HepG2 (cell line): Measurements from ENCODE around the gene NEDD8. TPM values are rescaled to one million over a fixed set of nuclear protein-coding genes. Genes with fewer than 3 reads are reported as not detected.
A peak's percentile ranks its signal among the peaks of the same experiment; 100 is the strongest.

Experiments used
- ATAC-seq: fragments of 200-7000 bp; cut with Tn5 transposase; 3 replicates; pipeline ENCODE4 v1.9.1; 2020; ENCODE audit warnings: mild to moderate bottlenecking, moderate library complexity
- BruUV-seq: library from RNA; stranded (reverse); fragments of 400-500 nt; replicated peaks from 2 replicates; lab custom pipeline; 2021; lab: Mats Ljungman, UMichigan
- CTCF ChIA-PET: fragments of 300-600 bp; formaldehyde crosslinking; extraction: SDS; loops from one replicate; lab custom pipeline; 2021; ENCODE audit warnings: low total read pairs, inconsistent platforms, low intra/inter-chr PET ratio; lab: Yijun Ruan, JAX
- POLR2A ChIA-PET: fragments of 350-600 bp; sonication (Branson Sonifier 250); formaldehyde crosslinking; loops from one replicate; lab custom pipeline; 2020; ENCODE audit warnings: antibody characterized with exemption, inconsistent platforms; lab: Yijun Ruan, JAX
- DNase-seq: peaks from one replicate; pipeline ENCODE4 v3.0.0-alpha.2; 2015; ENCODE audit warnings: low spot score
- FAIRE-seq: peaks from 3 replicates; lab custom pipeline; 2011; peaks lifted over from hg19 to GRCh38; lab: Jason Lieb, UNC
- H2AFZ ChIP-seq: one replicate; pipeline ENCODE4 v1.6.1; 2011; ENCODE audit warnings: low read length, inconsistent platforms
- H3K27ac ChIP-seq: fragments of 300-600 bp; 3 replicates; pipeline ENCODE4 v1.8.0; 2011; ENCODE audit warnings: mixed run types, mild to moderate bottlenecking, mixed read lengths, low read length, inconsistent platforms; ENCODE audit not compliant: insufficient read depth; ENCODE audit errors: extremely low read length
- H3K27me3 ChIP-seq, 2 experiments: fragments of 200-600 bp in 1 of 2; 2 replicates in 1 of 2; 3 replicates in 1 of 2; pipeline versions ENCODE4 v1.6.0 to v1.8.0; 2011; ENCODE audit warnings: low read length in 2 of 2, mild to moderate bottlenecking in 2 of 2, moderate library complexity in 2 of 2, inconsistent platforms in 1 of 2; ENCODE audit not compliant: insufficient read depth in 2 of 2, control insufficient read depth in 1 of 2
- H3K36me3 ChIP-seq, 2 experiments: fragments of 200-600 bp in 1 of 2; replicated peaks in 1 of 2; 2 replicates in 1 of 2; 3 replicates in 1 of 2; pipeline versions ENCODE4 v1.5.1 to v1.8.0; 2011; ENCODE audit warnings: low read length in 2 of 2, inconsistent platforms in 1 of 2; ENCODE audit not compliant: insufficient read depth in 2 of 2, control insufficient read depth in 1 of 2
- H3K4me1 ChIP-seq: 2 replicates; pipeline ENCODE4 v1.5.1; 2012; ENCODE audit warnings: low read length, inconsistent platforms; ENCODE audit not compliant: insufficient read depth
- H3K4me2 ChIP-seq: 2 replicates; pipeline ENCODE4 v1.6.0; 2011; ENCODE audit warnings: low read depth, low read length, inconsistent platforms
- H3K4me3 ChIP-seq, 3 experiments: fragments of 200-600 bp in 1 of 3; sonication (generic), shearing (Covaris generic) in 1 of 3; replicated peaks in 1 of 3; 2 replicates each; pipeline ENCODE4 v1.5.1; 2011 to 2016; ENCODE audit warnings: low read length in 3 of 3, inconsistent platforms in 2 of 3, low read depth in 2 of 3, mild to moderate bottlenecking in 2 of 3, control low read depth in 1 of 3, mixed read lengths in 1 of 3; ENCODE audit not compliant: insufficient read depth in 1 of 3
- H3K79me2 ChIP-seq: one replicate; pipeline ENCODE4 v1.6.1; 2011; ENCODE audit warnings: low read length, inconsistent platforms; ENCODE audit not compliant: insufficient read depth
- H3K9ac ChIP-seq: 2 replicates; pipeline ENCODE4 v1.6.0; 2011; ENCODE audit warnings: mild to moderate bottlenecking, low read depth, low read length, inconsistent platforms; ENCODE audit not compliant: insufficient read depth
- H3K9me3 ChIP-seq: 2 replicates; pipeline ENCODE4 v1.5.1; 2012; ENCODE audit warnings: mild to moderate bottlenecking, low read length
- H4K20me1 ChIP-seq: 2 replicates; pipeline ENCODE4 v1.6.0; 2011; ENCODE audit warnings: inconsistent platforms, mild to moderate bottlenecking, low read length, moderate library complexity; ENCODE audit not compliant: insufficient read depth
- CREM ChIP-seq, 2 experiments: sonication (generic) in 1 of 2; formaldehyde crosslinking in 1 of 2; IDR thresholded peaks; 2 replicates each; pipeline versions ENCODE4 v1.4.0 to v1.6.1; 2016 to 2020; ENCODE audit warnings: antibody characterized with exemption in 1 of 2, mild to moderate bottlenecking in 1 of 2, missing genetic modification reagents in 1 of 2
- HCFC1 ChIP-seq: fragments of 150-350 bp; IDR thresholded peaks from 2 replicates; pipeline ENCODE4 v1.6.1; 2014; ENCODE audit warnings: low read depth, low read length
- KLF6 ChIP-seq: IDR thresholded peaks from 2 replicates; pipeline ENCODE4 v1.8.0; 2016; ENCODE audit warnings: missing biosample characterization, missing genetic modification reagents
- ZNF839 ChIP-seq: sonication (generic); formaldehyde crosslinking; IDR thresholded peaks from 2 replicates; pipeline ENCODE4 v1.4.0; 2020; ENCODE audit warnings: missing genetic modification reagents, mild to moderate bottlenecking, borderline replicate concordance
- WGBS: methylation state at CpG from one replicate; pipeline ENCODE4 v1.1.6; 2017; ENCODE audit warnings: low lambda C conversion rate; 5-methylcytosine and 5-hydroxymethylcytosine counted together
- in situ Hi-C: cut with HindIII; loops from 2 replicates; pipeline ENCODE4 v1.10.0; 2017; ENCODE audit warnings: low pct_unique_long_range_greater_than_20kb; ENCODE audit not compliant: extremely low pct_ligation_motif_present
- intact Hi-C: fragments of 100-400 bp; cut with micrococcal nuclease; formaldehyde crosslinking; loops from one replicate; pipeline ENCODE4 v1.10.0; 2022; ENCODE audit not compliant: unreplicated experiment
- polyA plus RNA-seq, 8 experiments: library from polyadenylated mRNA; depleted of rRNA in 3 of 8; stranded (reverse) in 7 of 8; unstranded in 1 of 8; fragments of >200 nt; fragmentation: Illumina TruSeq in 4 of 8; extraction: Trizol in 4 of 8; gene quantifications; 2 replicates each; pipeline versions ENCODE4 v1.2.1 to v1.2.3, GENCODE V29; 2011 to 2016; ENCODE audit warnings: low read depth in 4 of 8, missing spikeins in 1 of 8, mixed read lengths in 1 of 8; ENCODE audit not compliant: insufficient read depth in 1 of 8
- total RNA-seq, 5 experiments: library from RNA; depleted of rRNA; stranded (reverse); fragments of >200 nt; fragmentation: Illumina TruSeq; extraction: Trizol; gene quantifications; 2 replicates each; pipeline ENCODE4 v1.2.3, GENCODE V29; 2016; ENCODE audit warnings: low read depth in 1 of 5
- TF ChIP-seq, protein P1 (sequence below): sonication (generic); formaldehyde crosslinking; IDR thresholded peaks from 2 replicates; pipeline ENCODE4 v1.8.0; 2022; ENCODE audit warnings: mild to moderate bottlenecking, missing genetic modification reagents, moderate library complexity
- TF ChIP-seq, protein P2 (sequence below): sonication (generic); formaldehyde crosslinking; IDR thresholded peaks from 2 replicates; pipeline ENCODE4 v1.4.0; 2020; ENCODE audit warnings: missing genetic modification reagents
- TF ChIP-seq, protein P3 (sequence below): sonication (generic); formaldehyde crosslinking; IDR thresholded peaks from 2 replicates; pipeline ENCODE4 v1.5.0; 2020; ENCODE audit warnings: mild to moderate bottlenecking, missing genetic modification reagents, borderline replicate concordance
- TF ChIP-seq, protein P4 (sequence below): sonication (generic); formaldehyde crosslinking; IDR thresholded peaks from 2 replicates; pipeline ENCODE4 v1.4.0; 2020; ENCODE audit warnings: missing genetic modification reagents

NEDD8 gene
- total and polyA plus RNA-seq, 2 of the 13 experiments (the other 11 are each of a cell fraction or from before 2014, with no cell fraction given) = 535 to 713 TPM

DNA sequence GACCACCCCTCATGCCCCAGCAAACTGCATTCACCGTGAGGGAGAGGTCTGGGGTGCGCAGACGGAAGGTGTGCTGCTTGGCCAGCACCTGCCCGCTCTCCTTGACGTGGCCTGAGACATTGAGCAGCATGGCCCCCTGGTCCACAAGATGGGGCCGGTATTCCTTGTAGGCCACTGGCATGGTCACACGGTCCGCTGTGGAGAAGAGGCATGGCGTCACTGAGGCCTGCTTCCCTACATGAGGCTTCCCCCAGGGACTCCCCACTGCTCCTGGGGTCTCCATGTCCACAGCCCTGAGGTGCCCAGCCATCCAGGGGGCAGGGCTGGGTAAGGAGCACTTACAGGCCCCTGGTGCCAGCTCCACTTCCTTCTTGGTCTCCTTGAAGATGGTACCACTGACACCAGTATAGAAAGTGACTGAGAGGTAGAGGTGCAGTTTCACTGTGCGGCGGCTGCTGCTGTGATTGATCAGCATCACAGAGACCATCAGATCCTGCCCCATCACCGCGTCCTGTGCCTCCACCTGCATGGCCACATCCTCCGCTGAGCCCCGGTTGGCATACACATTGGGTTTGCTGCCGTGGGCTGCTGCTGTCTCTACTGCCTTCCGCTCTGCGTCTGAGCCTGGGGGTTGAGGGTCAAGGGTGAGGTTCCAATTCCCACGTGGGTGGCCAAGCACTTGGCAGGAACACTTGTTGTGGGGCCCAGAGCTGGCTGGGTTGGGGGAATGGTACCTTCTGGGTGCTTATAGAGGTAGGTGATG, 22.6 kb upstream of the NEDD8 start (continued):
- no peak for TF ChIP-seq ZNF839
- TF ChIP-seq, protein P1, sequence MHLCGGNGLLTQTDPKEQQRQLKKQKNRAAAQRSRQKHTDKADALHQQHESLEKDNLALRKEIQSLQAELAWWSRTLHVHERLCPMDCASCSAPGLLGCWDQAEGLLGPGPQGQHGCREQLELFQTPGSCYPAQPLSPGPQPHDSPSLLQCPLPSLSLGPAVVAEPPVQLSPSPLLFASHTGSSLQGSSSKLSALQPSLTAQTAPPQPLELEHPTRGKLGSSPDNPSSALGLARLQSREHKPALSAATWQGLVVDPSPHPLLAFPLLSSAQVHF = 0 out of 2 replicates have a peak, but pooled peaks have one; percentile 42

DNA sequence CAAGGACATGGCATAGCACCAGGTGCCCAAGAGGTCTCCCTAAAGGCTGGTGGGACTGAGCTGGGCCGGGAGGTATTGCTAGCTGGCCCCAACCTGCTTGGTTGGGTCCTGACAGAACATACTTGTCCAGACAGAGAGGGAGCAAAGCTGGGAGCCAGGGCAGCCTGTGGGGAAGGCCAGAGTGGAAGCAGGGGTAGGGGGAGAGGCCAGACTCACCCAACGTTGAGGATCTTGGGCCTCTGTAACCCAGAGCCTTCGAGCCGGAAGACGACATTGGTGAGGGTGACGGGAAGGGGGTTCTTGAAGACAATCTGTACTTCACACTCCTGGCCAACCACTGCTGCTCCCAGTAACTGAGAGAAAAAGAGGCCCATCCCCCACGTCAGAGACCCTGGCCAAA, 21.8 kb upstream of the NEDD8 start:
- no peak overlapping the region for H3K9ac ChIP-seq
- no peak for ATAC-seq
- H2AFZ ChIP-seq = no peak overlapping the region
- TF ChIP-seq, protein P2, sequence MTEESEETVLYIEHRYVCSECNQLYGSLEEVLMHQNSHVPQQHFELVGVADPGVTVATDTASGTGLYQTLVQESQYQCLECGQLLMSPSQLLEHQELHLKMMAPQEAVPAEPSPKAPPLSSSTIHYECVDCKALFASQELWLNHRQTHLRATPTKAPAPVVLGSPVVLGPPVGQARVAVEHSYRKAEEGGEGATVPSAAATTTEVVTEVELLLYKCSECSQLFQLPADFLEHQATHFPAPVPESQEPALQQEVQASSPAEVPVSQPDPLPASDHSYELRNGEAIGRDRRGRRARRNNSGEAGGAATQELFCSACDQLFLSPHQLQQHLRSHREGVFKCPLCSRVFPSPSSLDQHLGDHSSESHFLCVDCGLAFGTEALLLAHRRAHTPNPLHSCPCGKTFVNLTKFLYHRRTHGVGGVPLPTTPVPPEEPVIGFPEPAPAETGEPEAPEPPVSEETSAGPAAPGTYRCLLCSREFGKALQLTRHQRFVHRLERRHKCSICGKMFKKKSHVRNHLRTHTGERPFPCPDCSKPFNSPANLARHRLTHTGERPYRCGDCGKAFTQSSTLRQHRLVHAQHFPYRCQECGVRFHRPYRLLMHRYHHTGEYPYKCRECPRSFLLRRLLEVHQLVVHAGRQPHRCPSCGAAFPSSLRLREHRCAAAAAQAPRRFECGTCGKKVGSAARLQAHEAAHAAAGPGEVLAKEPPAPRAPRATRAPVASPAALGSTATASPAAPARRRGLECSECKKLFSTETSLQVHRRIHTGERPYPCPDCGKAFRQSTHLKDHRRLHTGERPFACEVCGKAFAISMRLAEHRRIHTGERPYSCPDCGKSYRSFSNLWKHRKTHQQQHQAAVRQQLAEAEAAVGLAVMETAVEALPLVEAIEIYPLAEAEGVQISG = peak; percentile 18; the same call in 1 of the 2 replicates
- TF ChIP-seq, protein P3, sequence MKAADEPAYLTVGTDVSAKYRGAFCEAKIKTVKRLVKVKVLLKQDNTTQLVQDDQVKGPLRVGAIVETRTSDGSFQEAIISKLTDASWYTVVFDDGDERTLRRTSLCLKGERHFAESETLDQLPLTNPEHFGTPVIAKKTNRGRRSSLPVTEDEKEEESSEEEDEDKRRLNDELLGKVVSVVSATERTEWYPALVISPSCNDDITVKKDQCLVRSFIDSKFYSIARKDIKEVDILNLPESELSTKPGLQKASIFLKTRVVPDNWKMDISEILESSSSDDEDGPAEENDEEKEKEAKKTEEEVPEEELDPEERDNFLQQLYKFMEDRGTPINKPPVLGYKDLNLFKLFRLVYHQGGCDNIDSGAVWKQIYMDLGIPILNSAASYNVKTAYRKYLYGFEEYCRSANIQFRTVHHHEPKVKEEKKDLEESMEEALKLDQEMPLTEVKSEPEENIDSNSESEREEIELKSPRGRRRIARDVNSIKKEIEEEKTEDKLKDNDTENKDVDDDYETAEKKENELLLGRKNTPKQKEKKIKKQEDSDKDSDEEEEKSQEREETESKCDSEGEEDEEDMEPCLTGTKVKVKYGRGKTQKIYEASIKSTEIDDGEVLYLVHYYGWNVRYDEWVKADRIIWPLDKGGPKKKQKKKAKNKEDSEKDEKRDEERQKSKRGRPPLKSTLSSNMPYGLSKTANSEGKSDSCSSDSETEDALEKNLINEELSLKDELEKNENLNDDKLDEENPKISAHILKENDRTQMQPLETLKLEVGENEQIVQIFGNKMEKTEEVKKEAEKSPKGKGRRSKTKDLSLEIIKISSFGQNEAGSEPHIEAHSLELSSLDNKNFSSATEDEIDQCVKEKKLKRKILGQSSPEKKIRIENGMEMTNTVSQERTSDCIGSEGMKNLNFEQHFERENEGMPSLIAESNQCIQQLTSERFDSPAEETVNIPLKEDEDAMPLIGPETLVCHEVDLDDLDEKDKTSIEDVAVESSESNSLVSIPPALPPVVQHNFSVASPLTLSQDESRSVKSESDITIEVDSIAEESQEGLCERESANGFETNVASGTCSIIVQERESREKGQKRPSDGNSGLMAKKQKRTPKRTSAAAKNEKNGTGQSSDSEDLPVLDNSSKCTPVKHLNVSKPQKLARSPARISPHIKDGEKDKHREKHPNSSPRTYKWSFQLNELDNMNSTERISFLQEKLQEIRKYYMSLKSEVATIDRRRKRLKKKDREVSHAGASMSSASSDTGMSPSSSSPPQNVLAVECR = peak; percentile 12; the same call in 1 of the 2 replicates
- peak; percentile 17; the same call in 1 of the 2 replicates for TF ChIP-seq HCFC1
- TF ChIP-seq, protein P4, sequence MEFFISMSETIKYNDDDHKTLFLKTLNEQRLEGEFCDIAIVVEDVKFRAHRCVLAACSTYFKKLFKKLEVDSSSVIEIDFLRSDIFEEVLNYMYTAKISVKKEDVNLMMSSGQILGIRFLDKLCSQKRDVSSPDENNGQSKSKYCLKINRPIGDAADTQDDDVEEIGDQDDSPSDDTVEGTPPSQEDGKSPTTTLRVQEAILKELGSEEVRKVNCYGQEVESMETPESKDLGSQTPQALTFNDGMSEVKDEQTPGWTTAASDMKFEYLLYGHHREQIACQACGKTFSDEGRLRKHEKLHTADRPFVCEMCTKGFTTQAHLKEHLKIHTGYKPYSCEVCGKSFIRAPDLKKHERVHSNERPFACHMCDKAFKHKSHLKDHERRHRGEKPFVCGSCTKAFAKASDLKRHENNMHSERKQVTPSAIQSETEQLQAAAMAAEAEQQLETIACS (CRISPR knock-in tag) = 0 out of 2 replicates have a peak, but pooled peaks have one; percentile 27
- TF ChIP-seq KLF6 (CRISPR knock-in tag) = no peak
- no peak for TF ChIP-seq CREM (IDR thresholded peaks at IDR 0.05)
- no peak for TF ChIP-seq CREM (CRISPR knock-in tag; IDR thresholded peaks at IDR 0.05)
- no peaks in the 10 kb centered on the region for H4K20me1 ChIP-seq
- DNase-seq = no peak
- peaks cover 39% of the 10 kb centered on the region for H3K4me1 ChIP-seq
- no peak for FAIRE-seq
- H3K4me2 ChIP-seq = no peak overlapping the region
- H3K9me3 ChIP-seq = no peaks in the 10 kb centered on the region
- intact Hi-C loops = no loop called here
- H3K27me3 ChIP-seq = no peaks in the 10 kb centered on the region
- ChIA-PET CTCF (no interaction called here), POLR2A (interaction anchor here (1.7 to 13.2 kb wide), 5 partner anchors 11 to 58 kb away, joined by 4 to 254 read pairs (median 21); partner anchors contain the start of genes CHMP4A, DHRS1, NOP9 and RABGGTA)
- WGBS = 94% methylated on average over 7 of the region's 7 CpGs
- H3K36me3 ChIP-seq = peaks cover 0 to 1% of the 10 kb centered on the region in 2 experiments; a peak in 1 of 5 replicates
- in situ Hi-C loops = no loop called here
- no peak overlapping the region for H3K4me3 ChIP-seq
- no TSS peak for BruUV-seq
- no peak overlapping the region for H3K27ac ChIP-seq
- H3K79me2 ChIP-seq = no peaks in the 10 kb centered on the region
